H1 (cell line): Measurements from ENCODE around the gene CTNNA3. TPM values are rescaled to one million over a fixed set of nuclear protein-coding genes. Genes with fewer than 3 reads are reported as not detected.

Experiments
- CTCF ChIA-PET: fragments of 300-600 bp; sonication (Branson Sonifier 250); formaldehyde crosslinking; loops from one replicate; lab custom pipeline; 2021; ENCODE audit not compliant: partially characterized antibody; lab: Charles Lee
- POLR2A ChIA-PET: fragments of 300-600 bp; sonication (Branson Sonifier 250); formaldehyde crosslinking; loops from one replicate; lab custom pipeline; 2021; ENCODE audit warnings: inconsistent platforms; ENCODE audit not compliant: partially characterized antibody; lab: Charles Lee
- DNase-seq, 2 experiments: peaks; one replicate each; pipeline versions ENCODE4 v3.0.0 to v3.0.0-alpha.2; 2010 to 2022; ENCODE audit warnings: low spot score in 2 of 2, low read depth in 1 of 2, mixed read lengths in 1 of 2
- FAIRE-seq: peaks from 2 replicates; lab custom pipeline; 2011; peaks lifted over from hg19 to GRCh38; lab: Jason Lieb, UNC
- H2AFZ ChIP-seq: 2 replicates; pipeline ENCODE4 v1.8.1; 2012; ENCODE audit warnings: low read length, inconsistent platforms
- H2AK5ac ChIP-seq: 2 replicates; pipeline ENCODE4 v1.6.1; 2013; ENCODE audit warnings: low read depth, low read length
- H2BK120ac ChIP-seq: replicated peaks from 2 replicates; pipeline ENCODE3; 2013; ENCODE audit warnings: low read depth, low read length, inconsistent platforms
- H2BK12ac ChIP-seq: 2 replicates; pipeline ENCODE4 v1.6.1; 2013; ENCODE audit warnings: low read depth, low read length
- H2BK15ac ChIP-seq: 2 replicates; pipeline ENCODE4 v1.6.1; 2013; ENCODE audit warnings: low read length
- H2BK20ac ChIP-seq: 2 replicates; pipeline ENCODE4 v1.6.1; 2013; ENCODE audit warnings: low read length
- H2BK5ac ChIP-seq: 2 replicates; pipeline ENCODE4 v1.6.1; 2013; ENCODE audit warnings: low read depth, low read length
- H3K14ac ChIP-seq: 2 replicates; pipeline ENCODE4 v1.6.1; 2013; ENCODE audit warnings: inconsistent platforms; ENCODE audit not compliant: insufficient read length
- H3K18ac ChIP-seq: 2 replicates; pipeline ENCODE4 v1.6.1; 2013; ENCODE audit warnings: low read length; ENCODE audit errors: extremely low read depth
- H3K23ac ChIP-seq: 2 replicates; pipeline ENCODE4 v1.6.1; 2013; ENCODE audit warnings: inconsistent platforms; ENCODE audit not compliant: insufficient read length
- H3K23me2 ChIP-seq: 2 replicates; pipeline ENCODE4 v1.6.1; 2013; ENCODE audit warnings: low read depth, low read length
- H3K27ac ChIP-seq: 2 replicates; pipeline ENCODE4 v1.6.1; 2011; ENCODE audit warnings: low read depth, low read length, inconsistent platforms
- H3K27me3 ChIP-seq, 4 experiments: replicated peaks in 1 of 4; 1 replicate in 1 of 4; 2 replicates in 3 of 4; pipeline versions ENCODE4 v1.6.1 to v1.8.1; 2011 to 2013; ENCODE audit warnings: low read length in 3 of 4, mild to moderate bottlenecking in 3 of 4, inconsistent platforms in 2 of 4, mixed read lengths in 2 of 4, moderate library complexity in 1 of 4; ENCODE audit not compliant: control insufficient read depth in 3 of 4, insufficient read depth in 3 of 4; ENCODE audit errors: extremely low read depth in 1 of 4
- H3K36me3 ChIP-seq, 4 experiments: 2 replicates each; pipeline versions ENCODE4 v1.6.1 to v1.8.1; 2011 to 2013; ENCODE audit warnings: mild to moderate bottlenecking in 4 of 4, low read length in 3 of 4, moderate library complexity in 2 of 4, control low read depth in 1 of 4, inconsistent platforms in 1 of 4; ENCODE audit not compliant: insufficient read depth in 4 of 4, control insufficient read depth in 2 of 4
- H3K4ac ChIP-seq: replicated peaks from 2 replicates; pipeline ENCODE3; 2013; ENCODE audit warnings: low read length, low read depth, mixed read lengths, inconsistent platforms; ENCODE audit not compliant: insufficient read length
- H3K4me1 ChIP-seq, 4 experiments: replicated peaks in 1 of 4; 1 replicate in 1 of 4; 2 replicates in 3 of 4; pipeline versions ENCODE4 v1.6.1 to v1.8.1; 2011 to 2013; ENCODE audit warnings: low read length in 3 of 4, inconsistent platforms in 2 of 4, mixed read lengths in 1 of 4; ENCODE audit not compliant: insufficient read depth in 4 of 4, control insufficient read depth in 3 of 4
- H3K4me2 ChIP-seq, 2 experiments: 2 replicates each; pipeline versions ENCODE4 v1.6.1 to v1.8.1; 2011 to 2013; ENCODE audit warnings: low read depth in 2 of 2, low read length in 2 of 2, control low read depth in 1 of 2, inconsistent platforms in 1 of 2, mild to moderate bottlenecking in 1 of 2; ENCODE audit not compliant: insufficient read depth in 1 of 2
- H3K4me3 ChIP-seq, 4 experiments: fragments of 200-600, 300-600 bp in 1 of 4; sonication (generic), shearing (Covaris generic), sonication (Bioruptor Twin) in 1 of 4; 2 replicates each; pipeline versions ENCODE4 v1.5.1 to v1.8.1; 2011 to 2016; ENCODE audit warnings: low read length in 4 of 4, low read depth in 3 of 4, control low read depth in 2 of 4, inconsistent platforms in 2 of 4, mild to moderate bottlenecking in 2 of 4, mixed read lengths in 1 of 4, moderate library complexity in 1 of 4; ENCODE audit not compliant: insufficient read depth in 2 of 4; ENCODE audit errors: extremely low read depth in 1 of 4
- H3K56ac ChIP-seq: replicated peaks from 2 replicates; pipeline ENCODE3; 2013; ENCODE audit warnings: low read depth, mild to moderate bottlenecking, mixed read lengths, low read length, inconsistent platforms; ENCODE audit not compliant: insufficient read length
- H3K79me1 ChIP-seq: 2 replicates; pipeline ENCODE4 v1.6.1; 2013; ENCODE audit warnings: low read depth, low read length, control low read depth
- H3K79me2 ChIP-seq, 2 experiments: 2 replicates each; pipeline versions ENCODE4 v1.6.1 to v1.8.1; 2012 to 2013; ENCODE audit warnings: low read length in 2 of 2, mild to moderate bottlenecking in 2 of 2, inconsistent platforms in 1 of 2; ENCODE audit not compliant: insufficient read depth in 2 of 2, control insufficient read depth in 1 of 2
- H3K9ac ChIP-seq, 4 experiments: replicated peaks in 1 of 4; 1 replicate in 1 of 4; 2 replicates in 3 of 4; pipeline versions ENCODE4 v1.6.1 to v1.8.1; 2011 to 2013; ENCODE audit warnings: low read depth in 3 of 4, low read length in 3 of 4, control low read depth in 2 of 4, mild to moderate bottlenecking in 2 of 4, moderate library complexity in 2 of 4, inconsistent platforms in 1 of 4; ENCODE audit errors: extremely low read depth in 1 of 4
- H3K9me3 ChIP-seq, 2 experiments: 2 replicates each; pipeline versions ENCODE4 v1.6.1 to v1.8.1; 2012 to 2013; ENCODE audit warnings: mild to moderate bottlenecking in 2 of 2, moderate library complexity in 2 of 2, control low read depth in 1 of 2, inconsistent platforms in 1 of 2, low read depth in 1 of 2, low read length in 1 of 2, mixed read lengths in 1 of 2; ENCODE audit not compliant: insufficient read depth in 2 of 2
- H4K20me1 ChIP-seq, 2 experiments: replicated peaks in 1 of 2; 2 replicates each; pipeline versions ENCODE3 to v1.8.1; 2011 to 2013; ENCODE audit warnings: inconsistent platforms in 2 of 2, low read length in 2 of 2, mild to moderate bottlenecking in 1 of 2; ENCODE audit not compliant: insufficient read depth in 2 of 2, control insufficient read depth in 1 of 2
- H4K5ac ChIP-seq: 2 replicates; pipeline ENCODE4 v1.6.1; 2013; ENCODE audit warnings: low read length, low read depth, mixed read lengths, inconsistent platforms; ENCODE audit not compliant: insufficient read length
- H4K8ac ChIP-seq: 2 replicates; pipeline ENCODE4 v1.8.0; 2013; ENCODE audit warnings: mild to moderate bottlenecking, moderate library complexity, low read length, inconsistent platforms; ENCODE audit not compliant: insufficient read depth; ENCODE audit errors: extremely low read depth
- H4K91ac ChIP-seq: replicated peaks from 2 replicates; pipeline ENCODE3; 2013; ENCODE audit warnings: low read length, mixed read lengths, inconsistent platforms; ENCODE audit not compliant: insufficient read length
- ATF3 ChIP-seq: IDR thresholded peaks from 2 replicates; pipeline ENCODE4 v1.6.1; 2011; ENCODE audit warnings: low read depth, mild to moderate bottlenecking, low read length; ENCODE audit not compliant: insufficient read depth
- CHD2 ChIP-seq: IDR thresholded peaks from 2 replicates; pipeline ENCODE4 v1.6.1; 2012; ENCODE audit warnings: low read length, improper control_type of control experiment
- EGR1 ChIP-seq: IDR thresholded peaks from 2 replicates; pipeline ENCODE4 v1.6.1; 2011; ENCODE audit warnings: low read depth, low read length, borderline replicate concordance
- EZH2 ChIP-seq: fragments of 200-600 bp; sonication (generic); IDR thresholded peaks from 2 replicates; pipeline ENCODE4 v1.7.1; 2012; ENCODE audit warnings: low read depth, mild to moderate bottlenecking, moderate library complexity, low read length, inconsistent platforms; ENCODE audit not compliant: severe bottlenecking
- FOSL1 ChIP-seq: IDR thresholded peaks from 2 replicates; pipeline ENCODE4 v1.6.1; 2011; ENCODE audit warnings: mild to moderate bottlenecking, low read depth, low read length, moderate library complexity; ENCODE audit not compliant: insufficient read depth
- HDAC6 ChIP-seq: IDR thresholded peaks from one replicate; pipeline ENCODE4 v1.7.1; 2012; ENCODE audit warnings: low read depth, mild to moderate bottlenecking, inconsistent platforms, low read length, moderate library complexity
- MAFK ChIP-seq: IDR thresholded peaks from 2 replicates; pipeline ENCODE4 v1.6.1; 2012; ENCODE audit warnings: low read depth, mild to moderate bottlenecking, improper control_type of control experiment, low read length
- RBBP5 ChIP-seq: IDR thresholded peaks from 2 replicates; pipeline ENCODE4 v1.7.1; 2012; ENCODE audit warnings: low read depth, mild to moderate bottlenecking, inconsistent platforms, low read length, moderate library complexity, borderline replicate concordance
- RXRA ChIP-seq: IDR thresholded peaks from 2 replicates; pipeline ENCODE4 v1.6.1; 2011; ENCODE audit warnings: low read depth, mild to moderate bottlenecking, low read length, moderate library complexity; ENCODE audit not compliant: insufficient read depth
- SP1 ChIP-seq: IDR thresholded peaks from 2 replicates; pipeline ENCODE4 v1.6.1; 2011; ENCODE audit warnings: low read depth, low read length
- USF2 ChIP-seq: IDR thresholded peaks from 2 replicates; pipeline ENCODE4 v1.6.1; 2011; ENCODE audit warnings: low read length, improper control_type of control experiment
- YY1 ChIP-seq: IDR thresholded peaks from 2 replicates; pipeline ENCODE4 v1.6.1; 2011; ENCODE audit warnings: low read depth, mild to moderate bottlenecking, low read length
- ZNF274 ChIP-seq: IDR thresholded peaks from 2 replicates; pipeline ENCODE4 v1.7.0; 2012; ENCODE audit warnings: low read length, borderline replicate concordance; ENCODE audit errors: extremely low read depth
- WGBS, 2 experiments: shearing (Covaris generic) in 1 of 2; methylation state at CpG; one replicate each; pipeline versions ENCODE4 v1.1.6 to v1.1.7; 2013 to 2015; ENCODE audit warnings: low lambda C conversion rate in 2 of 2, mixed read lengths in 2 of 2, inconsistent platforms in 1 of 2, low coverage in 1 of 2, missing lambda C conversion rate in 1 of 2; ENCODE audit not compliant: insufficient replicate concordance in 2 of 2, insufficient coverage in 1 of 2, insufficient read length in 1 of 2; ENCODE audit errors: extremely low coverage in 1 of 2, missing lambda C conversion rate in 1 of 2; 5-methylcytosine and 5-hydroxymethylcytosine counted together
- polyA plus RNA-seq, 7 experiments: library from polyadenylated mRNA; depleted of rRNA in 3 of 7; stranded (reverse) in 5 of 7; unstranded in 2 of 7; fragments of >200 nt in 5 of 7; fragments of 200-250 nt in 2 of 7; gene quantifications; 1 replicate in 5 of 7; 2 replicates in 1 of 7; 4 replicates in 1 of 7; pipeline versions ENCODE4 v1.2.1 to v1.2.3, GENCODE V29; 2011 to 2013; ENCODE audit warnings: missing spikeins in 2 of 7, mixed read lengths in 2 of 7
- total RNA-seq: library from RNA; stranded (reverse); fragmentation: NEBNext Ultra II Directional; extraction: Animal tissue kit (Norgen Biotek cat#: 25700); gene quantifications from 2 replicates; pipeline ENCODE4 v1.2.1, GENCODE V29; 2021

Gene CTNNA3
- total and polyA plus RNA-seq, 2 of the 8 experiments (the other 6 are each of a cell fraction or from before 2014, with no cell fraction given): 1.3 to 1.5 TPM

- CTCF ChIA-PET: no interaction called here
- no peak overlapping the region for H2BK120ac ChIP-seq
- no peak overlapping the region for H4K5ac ChIP-seq
- H4K20me1 ChIP-seq: no peaks in the 10 kb centered on the region
- H2BK15ac ChIP-seq: no peak overlapping the region
- no peaks in the 10 kb centered on the region for H3K4me1 ChIP-seq
- H3K18ac ChIP-seq: no peak overlapping the region
- no peaks in the 10 kb centered on the region for H3K79me2 ChIP-seq
- no peaks in the 10 kb centered on the region for H3K79me1 ChIP-seq
- no peak overlapping the region for H2BK20ac ChIP-seq
- no peaks in the 10 kb centered on the region for H3K9me3 ChIP-seq
- H3K36me3 ChIP-seq: no peaks in the 10 kb centered on the region
- no peaks in the 10 kb centered on the region for H3K27me3 ChIP-seq
- H2AFZ ChIP-seq: no peak overlapping the region
- no peak overlapping the region for H3K27ac ChIP-seq
- no peak overlapping the region for H2BK5ac ChIP-seq
- H3K4ac ChIP-seq: no peak overlapping the region
- H3K9ac ChIP-seq: no peak overlapping the region
- H3K4me2 ChIP-seq: no peak overlapping the region
- H3K23me2 ChIP-seq: no peaks in the 10 kb centered on the region
- 92% methylated on average over 4 of the region's 4 CpGs; no CpG with 5 or more reads in 1 of the 2 experiments for WGBS, 2 experiments
- no peak overlapping the region for H4K91ac ChIP-seq
- H3K56ac ChIP-seq: no peak overlapping the region
- POLR2A ChIA-PET: no interaction called here
- FAIRE-seq (no peak), DNase-seq (no peak)
- H4K8ac ChIP-seq: no peak overlapping the region
- H3K23ac ChIP-seq: no peak overlapping the region
- H2AK5ac ChIP-seq: no peak overlapping the region
- no peak overlapping the region for H2BK12ac ChIP-seq
- H3K4me3 ChIP-seq: no peak overlapping the region
- H3K14ac ChIP-seq: no peak overlapping the region
- no peak for TF ChIP-seq MAFK
- no peak for TF ChIP-seq HDAC6
- no peak for TF ChIP-seq RXRA
- TF ChIP-seq ATF3: no peak
- no peak for TF ChIP-seq YY1
- no peak for TF ChIP-seq FOSL1
- TF ChIP-seq RBBP5: no peak
- no peak for TF ChIP-seq EGR1
- TF ChIP-seq ZNF274: no peak
- no peak for TF ChIP-seq CHD2
- no peak for TF ChIP-seq SP1
- no peak for TF ChIP-seq EZH2
- no peak for TF ChIP-seq USF2
These were observed 616.9 kb downstream of the CTNNA3 start for GRCh38 chr10:67079126-67079525.
